HL-60 (cell line): ENCODE measurements around the gene FAM219A.
A peak's percentile ranks its signal among the peaks of the same experiment; 100 is the strongest.

ENCODE experiments used
- DNase-seq, 2 experiments: peaks; one replicate each; pipeline ENCODE4 v3.0.0-alpha.2; 2010 to 2020; ENCODE audit warnings: low read depth in 1 of 2, low spot score in 1 of 2
- H3K27ac ChIP-seq: fragments of 250-450 bp; sonication (Bioruptor Pico); replicated peaks from 2 replicates; pipeline ENCODE4 v1.5.1; 2020; ENCODE audit warnings: mild to moderate bottlenecking, moderate library complexity
- H3K27me3 ChIP-seq: fragments of 250-450 bp; sonication (Bioruptor Pico); 2 replicates; pipeline ENCODE4 v1.5.1; 2021; ENCODE audit warnings: mild to moderate bottlenecking, moderate library complexity; ENCODE audit not compliant: insufficient read depth, poor library complexity, severe bottlenecking
- H3K4me3 ChIP-seq: replicated peaks from 2 replicates; pipeline ENCODE4 v1.5.1; 2011; ENCODE audit warnings: mild to moderate bottlenecking, control low read depth, low read length; ENCODE audit not compliant: insufficient read depth
- CTCF ChIP-seq: IDR thresholded peaks from one replicate; pipeline ENCODE4 v1.5.1; 2011; ENCODE audit warnings: low read length, control low read depth, inconsistent platforms; ENCODE audit not compliant: insufficient read depth
- GABPA ChIP-seq: IDR thresholded peaks from 2 replicates; pipeline ENCODE4 v1.6.1; 2012; ENCODE audit warnings: low read depth
- POLR2AphosphoS5 ChIP-seq: IDR thresholded peaks from 2 replicates; pipeline ENCODE4 v1.6.1; 2012; ENCODE audit warnings: low read depth
- REST ChIP-seq: IDR thresholded peaks from 2 replicates; pipeline ENCODE4 v1.6.1; 2012; ENCODE audit warnings: low read depth; ENCODE audit not compliant: insufficient replicate concordance
- SPI1 ChIP-seq: IDR thresholded peaks from 2 replicates; pipeline ENCODE4 v1.6.1; 2012; ENCODE audit warnings: low read depth, mild to moderate bottlenecking, borderline replicate concordance

Gene FAM219A

GRCh38 chr9:34437006-34437925, 21.1 kb downstream of the FAM219A start:
- TF ChIP-seq CTCF (peak; percentile 84), SPI1 (no peak), REST (no peak)
- peak in 1 of 2 experiments; percentile 61 for DNase-seq
- no peaks in the 10 kb centered on the region for H3K27me3 ChIP-seq
- no peak overlapping the region for H3K4me3 ChIP-seq
- H3K27ac ChIP-seq, result no peak overlapping the region

GRCh38 chr9:34431667-34432066, 26.7 kb downstream of the FAM219A start:
- no peak for DNase-seq
- no peak overlapping the region for H3K4me3 ChIP-seq
- H3K27ac ChIP-seq, result no peak overlapping the region
- H3K27me3 ChIP-seq, result no peaks in the 10 kb centered on the region
- TF ChIP-seq SPI1 (no peak), POLR2AphosphoS5 (no peak), CTCF (no peak), REST (no peak), GABPA (no peak)

- H3K27ac ChIP-seq, result no peak overlapping the region
- H3K27me3 ChIP-seq, result no peaks in the 10 kb centered on the region
- H3K4me3 ChIP-seq, result no peak overlapping the region
- DNase-seq, result peak in 1 of 2 experiments; percentile 22
- no peak for TF ChIP-seq SPI1
- no peak for TF ChIP-seq POLR2AphosphoS5
- no peak for TF ChIP-seq CTCF
- TF ChIP-seq REST, result peak; percentile 95
Measured at GRCh38 chr9:34430843-34431437, 27.4 kb downstream of the FAM219A start.
